ENCODE measurements around the gene OR4K5. TPM values are rescaled to one million over a fixed set of nuclear protein-coding genes. Genes with fewer than 3 reads are reported as not detected.
"Not testable (repeated sequence)": the region's sequence is repeated elsewhere in the genome, so short reads cannot be mapped to it uniquely, and the experiment has no call there.

Gene OR4K5, protein sequence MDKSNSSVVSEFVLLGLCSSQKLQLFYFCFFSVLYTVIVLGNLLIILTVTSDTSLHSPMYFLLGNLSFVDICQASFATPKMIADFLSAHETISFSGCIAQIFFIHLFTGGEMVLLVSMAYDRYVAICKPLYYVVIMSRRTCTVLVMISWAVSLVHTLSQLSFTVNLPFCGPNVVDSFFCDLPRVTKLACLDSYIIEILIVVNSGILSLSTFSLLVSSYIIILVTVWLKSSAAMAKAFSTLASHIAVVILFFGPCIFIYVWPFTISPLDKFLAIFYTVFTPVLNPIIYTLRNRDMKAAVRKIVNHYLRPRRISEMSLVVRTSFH
- not detected in 2 replicates for total RNA-seq (2014; rRNA removed; shearing (Covaris generic))

DNA sequence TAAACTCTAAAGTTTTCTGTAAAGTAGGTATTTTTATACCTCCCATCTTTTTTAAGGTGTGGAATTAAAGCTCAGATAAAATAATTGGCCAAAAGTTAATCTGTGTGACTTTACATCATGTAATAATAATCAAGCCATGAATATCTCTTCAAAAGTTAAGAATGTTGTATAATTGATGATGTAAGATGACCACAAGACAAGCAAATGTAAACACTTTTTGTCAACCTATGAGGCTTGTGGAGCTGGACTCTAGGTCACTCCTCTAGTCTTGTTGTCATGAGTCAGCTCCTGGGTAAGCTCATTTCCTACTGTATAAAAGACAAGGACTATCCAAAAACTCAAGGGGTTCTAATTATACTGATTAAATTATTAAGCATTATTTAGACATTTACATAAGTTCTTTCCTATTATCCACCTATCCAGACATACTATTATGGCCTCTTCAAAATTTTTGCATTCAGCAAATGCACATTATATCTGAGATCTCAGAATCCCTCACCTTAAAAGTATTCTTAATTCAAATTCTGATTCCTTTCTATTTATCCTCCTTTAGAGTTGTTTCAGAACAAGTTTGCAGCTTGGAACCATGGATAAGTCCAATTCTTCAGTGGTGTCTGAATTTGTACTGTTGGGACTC lies at the start of gene OR4K5:
TSS of gene OR4K5 (plus strand) at position 587 of the 637 bp plus-strand sequence. CDS start at position 587, 0 bp downstream.
- peak; percentile 42 for DNase-seq (ENCODE audit: low read depth)

DNA sequence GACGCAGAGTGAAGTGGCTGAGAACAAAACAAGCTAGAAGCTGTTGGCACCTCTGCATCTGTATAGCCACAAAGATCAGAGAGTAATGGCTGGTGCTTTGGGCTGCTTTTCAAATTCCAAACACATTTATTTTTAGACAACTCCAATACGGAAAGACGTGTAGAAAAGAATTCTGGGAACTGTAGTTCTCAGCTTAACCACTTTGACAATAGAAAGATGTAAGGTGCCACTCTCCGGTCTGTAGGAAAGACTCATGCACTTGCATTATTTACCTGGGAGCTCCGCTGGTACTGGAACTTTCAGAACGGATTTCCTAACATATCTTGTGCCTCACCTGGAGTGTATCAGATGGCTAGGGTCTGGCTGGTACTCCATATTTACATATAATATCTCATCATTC lies 47.2 kb upstream of the OR4K5 start:
- DNase-seq (ENCODE audit: low read depth), result peak; percentile 7

DNA sequence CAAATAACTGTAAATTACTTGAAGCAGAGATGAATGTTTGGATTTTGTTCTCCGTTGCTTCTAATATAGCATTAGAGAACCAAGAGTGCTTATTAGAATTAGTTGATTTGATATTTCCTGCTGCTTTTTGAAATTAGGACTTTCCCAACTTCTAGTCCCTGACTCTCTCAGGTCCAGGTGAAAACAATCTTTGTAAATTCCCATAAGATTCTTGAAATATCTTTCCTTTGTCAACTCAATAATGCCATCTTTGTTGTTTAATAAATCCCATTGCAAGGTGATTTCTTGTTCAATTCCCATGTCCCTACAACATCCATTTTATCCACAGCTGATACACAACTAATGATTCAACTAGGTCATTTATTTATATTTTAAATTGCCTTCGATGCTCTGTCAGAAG lies 45.6 kb upstream of the OR4K5 start, which contains the start of gene OR4K2:
TSS of gene OR4K2 (plus strand) at position 301 of the 400 bp plus-strand sequence. CDS start 1,126 bp downstream, outside the sequence.
- DNase-seq (ENCODE audit: low read depth), result no peak

DNA sequence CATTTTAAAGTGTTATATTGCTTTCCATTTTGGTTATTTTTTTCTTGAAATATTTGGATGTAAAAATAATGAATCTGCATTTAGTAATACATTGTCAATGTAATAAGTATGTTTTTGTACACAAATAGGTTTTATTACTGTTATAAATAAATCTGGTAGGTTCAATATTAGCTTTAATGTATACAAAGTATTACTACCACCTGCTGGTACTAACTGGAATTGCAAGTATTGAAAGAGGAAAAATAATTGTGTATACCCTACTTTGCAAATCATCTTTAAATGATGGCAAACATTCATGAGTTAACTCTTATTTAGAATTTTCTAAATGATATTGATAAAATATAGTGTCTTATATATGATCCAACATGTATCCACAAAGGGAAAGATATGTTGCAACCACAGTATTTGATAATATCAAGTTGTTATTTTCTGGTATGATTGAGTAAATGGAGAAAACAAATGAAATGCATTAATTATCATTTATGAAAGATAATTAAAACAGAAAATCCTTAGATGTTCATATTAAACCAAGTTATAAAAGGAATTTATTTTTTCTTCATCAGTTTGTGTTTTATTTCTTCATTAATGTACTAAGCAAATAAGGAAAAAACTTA lies 42.3 kb upstream of the OR4K5 start:
- peak; percentile 12 for DNase-seq (ENCODE audit: low read depth)

DNA sequence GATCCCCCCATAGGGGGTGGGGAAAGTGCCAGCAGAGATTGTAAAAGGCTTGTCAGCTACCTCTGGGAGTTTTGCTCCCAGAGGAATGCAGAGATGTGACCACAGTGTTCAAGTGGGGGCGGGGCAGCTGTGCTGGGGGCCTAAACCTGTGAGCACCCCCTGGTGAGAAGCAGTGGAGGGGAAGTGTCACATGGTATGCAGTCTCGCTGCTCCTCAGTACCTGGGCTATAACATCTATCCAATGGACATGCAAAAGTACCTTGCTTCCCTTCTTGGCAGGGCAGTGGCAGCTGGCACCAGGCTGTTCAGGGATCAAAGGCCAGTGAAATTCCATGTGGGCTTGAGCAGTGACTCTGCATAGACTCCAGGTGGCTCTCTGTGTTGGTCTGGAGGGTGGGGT lies 25.1 kb upstream of the OR4K5 start:
- no peak for DNase-seq (ENCODE audit: low read depth)

DNA sequence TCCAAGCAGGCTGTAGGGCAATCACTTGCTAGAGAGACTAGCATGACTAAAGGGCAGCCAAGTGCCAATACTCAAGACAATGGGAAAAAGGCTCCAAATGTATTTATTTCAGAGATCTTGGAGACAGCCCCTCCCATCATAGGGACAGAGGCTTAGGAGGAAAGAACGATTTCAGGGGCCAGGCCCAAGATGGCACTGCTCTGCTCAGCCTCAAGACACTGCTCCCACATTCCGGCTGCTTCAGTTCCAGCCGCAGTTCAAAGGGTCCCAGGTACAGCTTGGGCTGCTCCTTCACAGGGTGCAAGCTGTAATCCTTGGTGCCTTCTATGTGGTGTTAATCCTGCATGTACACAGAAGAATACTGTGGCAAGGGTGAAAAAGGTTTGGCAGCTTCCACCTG lies 19.4 kb upstream of the OR4K5 start:
- DNase-seq (ENCODE audit: low read depth), result no peak

DNA sequence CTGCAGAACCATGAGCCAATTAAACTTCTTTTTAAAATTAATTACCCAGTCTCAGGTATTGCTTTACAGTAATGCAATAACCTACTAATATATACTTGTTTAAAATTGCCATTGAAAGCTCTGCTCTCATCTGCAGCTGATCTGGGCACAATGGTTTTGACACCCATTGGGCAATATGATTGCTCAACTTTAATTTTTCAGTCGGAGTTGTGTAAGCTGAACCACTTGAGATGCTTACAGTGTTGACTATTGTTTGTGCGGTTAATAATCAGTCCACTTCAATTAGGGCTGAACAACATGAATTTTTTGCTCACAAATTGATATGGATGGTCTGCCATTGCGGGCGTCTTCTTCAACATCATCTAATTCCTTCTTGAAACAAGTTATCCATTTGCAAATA lies 18.0 kb upstream of the OR4K5 start:
- no peak for DNase-seq (ENCODE audit: low read depth)

DNA sequence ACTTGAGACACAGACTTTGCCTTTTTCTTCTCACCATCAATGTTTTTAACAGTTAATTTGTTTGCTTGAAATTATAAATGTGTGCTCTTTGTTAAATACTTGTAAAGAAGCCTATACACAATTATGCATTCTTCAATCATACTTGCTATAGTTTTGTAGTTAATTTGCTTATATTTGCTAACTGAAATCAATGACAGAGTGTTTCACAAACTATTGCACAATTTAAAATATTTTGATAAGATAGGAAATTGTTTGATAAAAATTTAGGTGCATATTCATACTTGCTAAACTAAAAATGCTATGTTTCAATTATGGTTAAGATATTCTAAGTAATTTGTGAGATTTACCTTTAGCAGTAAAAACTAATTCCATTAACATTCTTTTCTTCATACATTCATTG lies 13.7 kb upstream of the OR4K5 start:
- DNase-seq (ENCODE audit: low read depth), result no peak

DNA sequence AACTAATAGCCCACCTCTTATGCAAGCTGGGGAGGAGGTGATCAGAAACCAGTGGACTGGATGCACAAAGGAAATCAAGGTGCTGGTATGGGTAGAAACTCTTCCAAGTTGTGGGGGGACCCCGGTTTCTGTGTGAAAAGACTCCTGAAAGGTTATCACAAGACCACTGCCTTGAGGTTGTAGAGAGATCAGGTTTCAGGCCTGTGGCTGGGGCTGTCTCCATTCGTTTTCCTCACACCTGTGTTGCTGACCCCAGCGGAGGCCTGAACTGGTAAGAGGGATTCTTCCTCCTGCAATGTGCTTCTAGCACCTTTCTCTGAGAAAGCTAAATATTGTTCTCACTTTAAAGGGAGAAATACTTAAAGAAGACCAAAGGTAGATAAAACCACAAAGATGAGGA lies 9.3 kb upstream of the OR4K5 start:
- no peak for DNase-seq (ENCODE audit: low read depth)

DNA sequence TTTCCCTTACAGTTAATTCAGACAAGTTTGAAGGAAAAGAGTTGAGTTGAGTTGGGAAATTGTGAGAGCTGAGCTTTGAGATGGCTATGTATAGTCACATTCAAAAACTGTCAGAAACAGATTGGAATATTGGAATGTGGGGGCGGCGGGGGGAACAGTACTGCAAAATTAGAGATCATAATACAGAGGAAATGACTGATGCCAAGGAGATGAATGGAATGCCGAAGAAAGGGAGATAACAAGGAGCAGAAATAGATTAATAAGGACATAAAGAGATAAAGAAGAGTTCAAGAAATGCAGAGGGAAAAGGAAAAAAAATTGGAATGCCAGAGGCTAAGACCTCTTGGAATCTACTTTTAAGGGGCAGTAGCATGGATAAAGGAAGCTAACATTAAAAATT lies 3.2 kb upstream of the OR4K5 start:
- no peak for DNase-seq (ENCODE audit: low read depth)

DNA sequence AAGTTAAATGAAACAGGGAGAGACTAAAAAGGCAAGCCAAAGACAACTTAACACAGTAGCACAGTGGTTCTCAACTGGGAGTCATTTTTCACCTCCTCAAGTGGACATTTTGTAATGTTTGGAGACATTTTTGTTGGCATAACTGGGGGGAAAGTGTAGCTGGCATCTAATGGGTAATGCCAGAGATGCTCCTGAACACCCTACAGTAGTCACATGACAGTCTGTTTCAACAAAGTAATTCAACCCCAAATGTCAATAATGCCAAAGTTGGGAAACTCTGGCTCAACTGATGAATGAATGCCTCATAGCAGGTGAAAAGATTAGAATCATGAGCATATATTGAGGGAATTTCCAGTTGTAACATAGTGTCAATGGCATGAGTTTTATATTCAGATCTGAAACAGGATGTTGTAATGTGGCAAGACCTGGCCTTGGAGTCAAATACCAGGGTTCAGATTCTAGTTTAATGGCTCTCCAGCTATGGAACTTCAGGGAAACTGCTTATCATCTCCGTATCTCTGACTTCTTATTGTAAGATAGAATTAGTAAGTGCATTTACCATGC lies 2.4 kb upstream of the OR4K5 start:
- peak; percentile 31 for DNase-seq (ENCODE audit: low read depth)

DNA sequence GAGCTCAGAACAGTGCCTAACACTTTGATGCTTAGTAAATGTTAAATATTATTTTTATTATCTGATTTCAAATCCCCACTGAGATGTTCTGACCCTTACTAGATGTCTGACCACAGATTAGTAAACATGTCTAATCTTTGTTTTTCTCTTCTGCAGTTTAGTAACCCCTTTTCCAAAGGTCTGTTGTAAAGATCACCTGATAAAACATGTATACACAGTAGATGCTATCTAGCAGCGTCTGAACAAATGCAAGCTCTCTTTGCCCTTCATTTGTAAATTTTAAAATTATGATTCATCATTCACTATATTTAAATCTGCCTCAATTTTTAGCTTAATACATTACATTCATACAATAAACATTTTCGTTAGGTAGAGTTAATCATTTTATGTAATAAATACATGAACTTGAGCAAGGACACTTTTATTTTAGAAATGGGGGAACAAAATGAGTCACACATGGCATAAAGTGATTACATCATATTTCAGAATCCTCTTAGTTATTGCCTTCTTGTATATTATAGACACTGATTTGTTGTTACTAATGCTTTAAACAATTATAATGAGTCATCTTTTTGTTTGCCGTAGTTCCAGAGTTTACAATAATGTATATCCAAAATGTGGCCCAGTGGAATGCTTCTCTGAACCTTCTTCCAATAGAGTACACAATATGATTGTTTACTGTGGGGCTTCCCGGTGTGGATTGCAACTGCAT lies 1.7 kb upstream of the OR4K5 start:
- DNase-seq (ENCODE audit: low read depth), result no peak

DNA sequence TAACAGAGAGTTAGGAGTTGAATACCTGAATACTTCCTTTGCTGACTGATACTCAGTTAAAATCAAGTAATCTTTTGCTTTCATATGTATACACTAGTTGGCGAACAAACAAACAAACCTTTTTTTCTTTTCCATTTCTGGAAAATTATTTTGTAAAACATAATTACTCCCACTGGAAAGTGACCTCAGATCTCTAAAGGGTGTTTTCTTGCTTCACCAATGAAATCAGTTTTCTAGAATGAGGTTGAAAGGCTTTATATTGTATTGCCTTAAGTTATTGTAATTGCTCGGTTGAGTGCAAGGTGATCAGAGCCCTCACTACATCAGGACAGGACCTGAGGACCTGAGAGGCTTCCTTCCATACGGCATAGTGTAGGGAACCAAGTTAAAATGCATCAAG lies 10.2 kb downstream of the OR4K5 start, which contains the start of gene OR4K1:
TSS of gene OR4K1 (plus strand) at position 301 of the 400 bp plus-strand sequence. CDS start 4,750 bp downstream, outside the sequence.
- no peak for DNase-seq (ENCODE audit: low read depth)

DNA sequence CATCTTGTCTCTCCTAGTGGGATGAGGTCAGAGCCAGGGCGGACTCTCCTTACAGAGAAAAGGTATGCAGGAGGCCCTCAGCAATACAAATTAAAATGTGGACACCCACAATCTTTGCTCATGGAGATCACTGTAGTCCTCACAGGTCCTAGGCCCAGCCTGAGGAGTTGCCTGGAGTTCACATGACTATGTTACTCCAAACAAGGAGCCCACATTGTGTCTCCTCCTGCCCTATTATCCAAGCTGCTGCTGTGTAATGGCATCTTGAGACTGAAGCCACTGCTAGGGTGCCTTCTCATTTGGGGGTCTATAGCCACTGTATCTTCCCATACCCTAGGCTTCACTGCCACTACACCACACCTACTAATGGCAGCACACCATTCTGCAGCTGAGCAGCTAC lies 21.3 kb downstream of the OR4K5 start:
- DNase-seq (ENCODE audit: low read depth), result no peak

DNA sequence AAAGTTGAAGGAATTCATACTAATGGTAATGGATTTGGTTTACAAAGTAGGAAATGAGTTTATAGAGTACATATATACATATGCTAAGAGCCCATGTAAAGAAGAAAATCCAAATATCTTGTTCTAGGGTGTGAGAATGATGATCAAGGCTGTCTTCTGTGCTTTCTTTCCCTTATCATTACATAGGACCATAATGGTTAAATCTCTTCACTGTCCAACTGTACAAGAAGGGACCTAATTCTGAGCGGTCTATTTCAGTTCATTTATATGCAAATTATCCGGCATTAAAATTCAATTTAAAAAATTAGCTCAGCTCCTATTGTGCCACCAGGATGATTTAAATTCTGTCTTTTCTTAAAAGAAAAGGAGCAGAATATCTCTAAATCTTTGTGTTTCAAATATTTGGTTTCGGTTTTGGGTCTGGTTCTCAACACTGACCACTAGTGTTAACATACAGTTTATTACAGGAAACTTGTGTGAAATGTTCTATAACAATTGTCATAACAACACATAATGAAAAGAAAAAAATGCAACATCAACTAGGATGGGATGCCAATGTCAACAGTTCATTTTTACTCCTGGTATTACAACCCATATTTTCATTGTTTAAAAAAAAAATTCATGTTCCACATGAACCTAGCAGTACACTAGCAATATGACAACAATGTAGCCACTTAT lies 27.1 kb downstream of the OR4K5 start:
- DNase-seq (ENCODE audit: low read depth), result peak; percentile 35

DNA sequence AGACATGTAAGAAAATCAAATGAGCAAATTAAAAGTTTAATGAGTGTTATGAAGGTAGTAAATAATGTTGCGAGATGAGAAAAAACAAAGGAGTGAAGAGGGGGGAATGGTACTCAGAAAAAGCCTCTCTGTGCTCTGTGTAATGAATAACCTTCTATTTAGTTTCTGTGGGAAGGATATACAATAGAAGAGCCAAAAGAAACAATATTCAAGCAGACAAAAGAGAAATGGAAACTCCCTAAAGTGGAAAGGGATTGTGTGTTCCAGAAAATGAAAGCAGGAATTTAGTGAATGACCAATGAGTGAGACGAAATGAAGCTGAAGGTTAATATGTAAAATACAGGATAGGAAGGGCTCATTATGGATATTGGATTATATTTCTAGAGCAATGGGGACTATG lies 28.8 kb downstream of the OR4K5 start:
- peak; percentile 34 for DNase-seq (ENCODE audit: low read depth)

DNA sequence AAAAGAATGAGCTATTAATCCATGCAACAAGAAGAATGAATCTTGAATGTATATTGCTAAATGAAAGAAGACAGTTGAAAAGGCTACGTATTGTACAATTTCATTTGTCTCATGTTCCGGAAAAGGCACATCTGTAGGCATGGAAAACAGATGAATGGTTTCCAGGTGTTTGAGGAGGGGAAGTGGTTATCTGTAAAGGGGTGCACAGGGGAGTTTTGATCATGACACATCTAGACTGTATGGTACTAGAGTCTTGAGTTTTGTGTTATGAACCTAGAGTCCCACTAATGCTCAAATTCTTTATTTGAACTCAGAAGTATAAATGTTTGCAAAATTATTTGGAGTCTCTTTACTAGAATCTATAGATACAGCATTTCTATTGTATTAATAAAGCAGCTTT lies 49.3 kb downstream of the OR4K5 start:
- not testable (repeated sequence) for DNase-seq (ENCODE audit: low read depth)

All from Daoy (cell line).